SU-DHL-6 (cell line): ENCODE measurements around the gene OPTN.

ENCODE experiments used
- H2AFZ ChIP-seq: fragments of 200-600 bp; sonication (generic); 2 replicates; pipeline ENCODE4 v1.6.1; 2014; ENCODE audit warnings: low read depth, mild to moderate bottlenecking, moderate library complexity, mixed read lengths, antibody characterized with exemption, low read length; ENCODE audit not compliant: severe bottlenecking
- H3F3A ChIP-seq: fragments of 200-600 bp; shearing (Covaris generic); 2 replicates; pipeline ENCODE4 v1.6.0; 2016; ENCODE audit warnings: antibody characterized with exemption, mild to moderate bottlenecking; ENCODE audit not compliant: insufficient read depth
- H3K27ac ChIP-seq: fragments of 200-600 bp; sonication (generic); 2 replicates; pipeline ENCODE4 v1.5.1; 2016; ENCODE audit warnings: low read depth, mild to moderate bottlenecking, low read length, moderate library complexity, mixed read lengths
- H3K27me3 ChIP-seq: fragments of 200-600 bp; sonication (generic), shearing (Covaris generic); 2 replicates; pipeline ENCODE4 v1.6.0; 2014; ENCODE audit warnings: mild to moderate bottlenecking, low read length
- H3K36me3 ChIP-seq: fragments of 200-600 bp; sonication (generic); 2 replicates; pipeline ENCODE4 v1.6.1; 2014; ENCODE audit warnings: mild to moderate bottlenecking, low read length, mixed read lengths
- H3K4me2 ChIP-seq: fragments of 300-600, 200-600 bp; shearing (Covaris generic), sonication (generic); 2 replicates; pipeline ENCODE4 v1.6.0; 2014; ENCODE audit warnings: low read length, low read depth, mild to moderate bottlenecking; ENCODE audit not compliant: poor library complexity, severe bottlenecking
- H3K4me3 ChIP-seq: fragments of 200-600 bp; sonication (generic); 2 replicates; pipeline ENCODE4 v1.5.1; 2014; ENCODE audit warnings: antibody characterized with exemption, low read length, mild to moderate bottlenecking, mixed read lengths; ENCODE audit not compliant: insufficient read depth, poor library complexity, severe bottlenecking
- H3K79me2 ChIP-seq: fragments of 200-600 bp; sonication (generic); 2 replicates; pipeline ENCODE4 v1.6.1; 2014; ENCODE audit warnings: mild to moderate bottlenecking, low read length, moderate library complexity; ENCODE audit not compliant: insufficient read depth
- H3K9ac ChIP-seq: fragments of 200-600 bp; sonication (generic); 2 replicates; pipeline ENCODE4 v1.7.0; 2014; ENCODE audit warnings: mild to moderate bottlenecking, low read length
- H3K9me2 ChIP-seq: fragments of 200-600 bp; sonication (generic); replicated peaks from 2 replicates; pipeline ENCODE4 v1.6.1; 2014; ENCODE audit warnings: low read length; ENCODE audit not compliant: insufficient read depth
- H3K9me3 ChIP-seq: fragments of 200-600 bp; sonication (generic); 2 replicates; pipeline ENCODE4 v1.6.1; 2014; ENCODE audit warnings: low read length, mixed read lengths; ENCODE audit not compliant: insufficient read depth
- H4K20me1 ChIP-seq: fragments of 200-600 bp; sonication (generic); 2 replicates; pipeline ENCODE4 v1.6.1; 2014; ENCODE audit warnings: low read depth, mild to moderate bottlenecking, antibody characterized with exemption, low read length, moderate library complexity, mixed read lengths
- EZH2phosphoT487 ChIP-seq: fragments of 200-600 bp; sonication (generic), shearing (Covaris generic); conservative IDR thresholded peaks from 2 replicates; pipeline ENCODE4 v1.6.1; 2018; ENCODE audit warnings: mild to moderate bottlenecking, antibody characterized with exemption, low read length, moderate library complexity, mixed read lengths
- TF ChIP-seq, protein P1 (sequence below): fragments of 200-600 bp; sonication (generic); IDR thresholded peaks from one replicate; pipeline ENCODE4 v1.5.1; 2017; ENCODE audit warnings: antibody characterized with exemption, mild to moderate bottlenecking, low read length, moderate library complexity; ENCODE audit not compliant: insufficient read depth, poor library complexity, severe bottlenecking

The OPTN gene

DNA sequence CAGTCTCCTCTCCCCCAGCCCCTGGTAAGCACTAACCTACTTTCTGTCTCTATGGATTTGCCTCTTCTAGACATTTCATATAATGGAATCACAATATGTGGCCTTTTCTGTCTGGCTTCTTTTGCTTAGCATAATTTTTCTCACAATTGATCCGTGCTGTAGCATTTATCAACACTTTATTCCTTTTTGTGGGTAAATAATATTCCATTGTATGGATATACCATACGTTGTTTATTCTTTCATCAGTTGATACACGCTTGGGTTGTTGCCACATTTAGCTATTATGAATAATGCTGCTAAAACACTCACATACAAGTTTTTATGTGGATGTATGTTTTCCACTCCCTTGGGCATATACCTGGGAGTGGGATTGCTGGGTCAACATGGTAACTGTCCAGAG is 87.2 kb downstream of the OPTN start:
- H3K79me2 ChIP-seq, result no peaks in the 10 kb centered on the region
- no peaks in the 10 kb centered on the region for H3F3A ChIP-seq
- TF ChIP-seq, protein P1, sequence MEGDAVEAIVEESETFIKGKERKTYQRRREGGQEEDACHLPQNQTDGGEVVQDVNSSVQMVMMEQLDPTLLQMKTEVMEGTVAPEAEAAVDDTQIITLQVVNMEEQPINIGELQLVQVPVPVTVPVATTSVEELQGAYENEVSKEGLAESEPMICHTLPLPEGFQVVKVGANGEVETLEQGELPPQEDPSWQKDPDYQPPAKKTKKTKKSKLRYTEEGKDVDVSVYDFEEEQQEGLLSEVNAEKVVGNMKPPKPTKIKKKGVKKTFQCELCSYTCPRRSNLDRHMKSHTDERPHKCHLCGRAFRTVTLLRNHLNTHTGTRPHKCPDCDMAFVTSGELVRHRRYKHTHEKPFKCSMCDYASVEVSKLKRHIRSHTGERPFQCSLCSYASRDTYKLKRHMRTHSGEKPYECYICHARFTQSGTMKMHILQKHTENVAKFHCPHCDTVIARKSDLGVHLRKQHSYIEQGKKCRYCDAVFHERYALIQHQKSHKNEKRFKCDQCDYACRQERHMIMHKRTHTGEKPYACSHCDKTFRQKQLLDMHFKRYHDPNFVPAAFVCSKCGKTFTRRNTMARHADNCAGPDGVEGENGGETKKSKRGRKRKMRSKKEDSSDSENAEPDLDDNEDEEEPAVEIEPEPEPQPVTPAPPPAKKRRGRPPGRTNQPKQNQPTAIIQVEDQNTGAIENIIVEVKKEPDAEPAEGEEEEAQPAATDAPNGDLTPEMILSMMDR, result no peak
- no peak for TF ChIP-seq EZH2phosphoT487
- H3K9me3 ChIP-seq, result no peaks in the 10 kb centered on the region
- no peak overlapping the region for H3K4me3 ChIP-seq
- H4K20me1 ChIP-seq, result no peaks in the 10 kb centered on the region
- H3K9ac ChIP-seq, result no peak overlapping the region
- H3K36me3 ChIP-seq, result peaks cover 46% of the 10 kb centered on the region
- H3K27ac ChIP-seq, result no peak overlapping the region
- H3K4me2 ChIP-seq, result no peak overlapping the region
- H3K27me3 ChIP-seq, result no peaks in the 10 kb centered on the region
- no peaks in the 10 kb centered on the region for H3K9me2 ChIP-seq
- H2AFZ ChIP-seq, result no peak overlapping the region
